Frontal cortex (tissue), 4 donors: Measurements from ENCODE around the gene PDS5A. TPM values are rescaled to one million over a fixed set of nuclear protein-coding genes. Genes with fewer than 3 reads are reported as not detected.
"Not testable (repeated sequence)": the region's sequence is repeated elsewhere in the genome, so short reads cannot be mapped to it uniquely, and the experiment has no call there.

Source experiments
- DNase-seq, 2 donors: peaks; one replicate each; pipeline ENCODE4 v3.0.0; 2012; ENCODE audit warnings: low spot score in 2 of 2
- FAIRE-seq: peaks from 2 replicates; lab custom pipeline; 2012; peaks lifted over from hg19 to GRCh38; lab: Jason Lieb, UNC
- total RNA-seq: library from RNA; depleted of rRNA; stranded (reverse); fragments of >200 nt; gene quantifications from one replicate; pipeline ENCODE4 v1.2.3, GENCODE V29; 2014
- donor health status: control.
- donor health status: control.
- donor health status: control.

The PDS5A gene, protein sequence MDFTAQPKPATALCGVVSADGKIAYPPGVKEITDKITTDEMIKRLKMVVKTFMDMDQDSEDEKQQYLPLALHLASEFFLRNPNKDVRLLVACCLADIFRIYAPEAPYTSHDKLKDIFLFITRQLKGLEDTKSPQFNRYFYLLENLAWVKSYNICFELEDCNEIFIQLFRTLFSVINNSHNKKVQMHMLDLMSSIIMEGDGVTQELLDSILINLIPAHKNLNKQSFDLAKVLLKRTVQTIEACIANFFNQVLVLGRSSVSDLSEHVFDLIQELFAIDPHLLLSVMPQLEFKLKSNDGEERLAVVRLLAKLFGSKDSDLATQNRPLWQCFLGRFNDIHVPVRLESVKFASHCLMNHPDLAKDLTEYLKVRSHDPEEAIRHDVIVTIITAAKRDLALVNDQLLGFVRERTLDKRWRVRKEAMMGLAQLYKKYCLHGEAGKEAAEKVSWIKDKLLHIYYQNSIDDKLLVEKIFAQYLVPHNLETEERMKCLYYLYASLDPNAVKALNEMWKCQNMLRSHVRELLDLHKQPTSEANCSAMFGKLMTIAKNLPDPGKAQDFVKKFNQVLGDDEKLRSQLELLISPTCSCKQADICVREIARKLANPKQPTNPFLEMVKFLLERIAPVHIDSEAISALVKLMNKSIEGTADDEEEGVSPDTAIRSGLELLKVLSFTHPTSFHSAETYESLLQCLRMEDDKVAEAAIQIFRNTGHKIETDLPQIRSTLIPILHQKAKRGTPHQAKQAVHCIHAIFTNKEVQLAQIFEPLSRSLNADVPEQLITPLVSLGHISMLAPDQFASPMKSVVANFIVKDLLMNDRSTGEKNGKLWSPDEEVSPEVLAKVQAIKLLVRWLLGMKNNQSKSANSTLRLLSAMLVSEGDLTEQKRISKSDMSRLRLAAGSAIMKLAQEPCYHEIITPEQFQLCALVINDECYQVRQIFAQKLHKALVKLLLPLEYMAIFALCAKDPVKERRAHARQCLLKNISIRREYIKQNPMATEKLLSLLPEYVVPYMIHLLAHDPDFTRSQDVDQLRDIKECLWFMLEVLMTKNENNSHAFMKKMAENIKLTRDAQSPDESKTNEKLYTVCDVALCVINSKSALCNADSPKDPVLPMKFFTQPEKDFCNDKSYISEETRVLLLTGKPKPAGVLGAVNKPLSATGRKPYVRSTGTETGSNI (N-terminal part only)
- total RNA-seq = 70.9 TPM

DNA sequence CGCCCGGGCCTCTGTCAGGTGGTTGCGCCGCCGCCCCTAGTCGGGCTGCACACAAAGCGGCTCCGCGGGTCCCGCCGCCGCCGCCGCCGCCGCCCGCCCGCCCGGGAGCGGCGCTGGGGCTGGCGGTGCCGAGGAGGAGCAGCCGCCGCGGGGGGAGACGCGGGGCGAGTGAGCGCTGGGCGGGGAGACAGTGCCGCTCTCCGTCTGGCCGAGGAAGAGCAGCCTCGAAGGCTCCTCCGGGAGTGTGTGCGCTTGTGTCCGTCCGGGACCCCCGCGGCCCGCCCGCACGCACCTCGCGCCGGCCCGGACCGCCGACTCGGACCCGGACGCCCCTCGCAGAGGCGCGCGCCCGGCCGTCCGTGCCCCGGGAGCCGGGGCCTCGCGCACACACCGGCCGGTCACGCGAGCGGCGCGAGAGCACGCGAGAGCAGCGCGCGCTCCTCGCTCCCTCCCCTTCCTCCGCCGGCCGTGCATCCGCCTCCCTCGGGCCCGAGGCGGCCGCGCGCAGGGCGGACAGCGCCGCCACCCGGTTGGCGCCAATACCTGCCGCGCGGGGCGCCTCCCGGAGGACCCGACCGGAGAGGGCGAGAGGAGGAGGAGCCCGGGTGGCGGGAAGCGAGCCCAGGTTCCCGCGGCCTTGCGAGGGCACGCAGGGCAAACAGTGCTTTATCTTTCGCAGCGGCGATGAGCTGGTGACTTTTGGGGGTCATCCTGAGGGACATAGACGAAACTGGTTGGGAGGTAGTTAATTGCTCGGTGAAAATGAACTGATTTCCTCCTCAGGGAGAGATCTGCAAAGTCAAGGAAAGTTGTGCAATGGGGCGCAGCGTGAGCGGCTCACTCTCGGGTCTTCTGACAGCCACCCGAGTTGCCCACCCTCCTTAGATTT lies at the start of gene PDS5A:
Gene PDS5A, minus strand, starts transcription at position 423 of the 889 bp plus-strand sequence. CDS start 1,334 bp downstream, outside the sequence.
- DNase-seq (peak; percentile 94), FAIRE-seq (no peak)

DNA sequence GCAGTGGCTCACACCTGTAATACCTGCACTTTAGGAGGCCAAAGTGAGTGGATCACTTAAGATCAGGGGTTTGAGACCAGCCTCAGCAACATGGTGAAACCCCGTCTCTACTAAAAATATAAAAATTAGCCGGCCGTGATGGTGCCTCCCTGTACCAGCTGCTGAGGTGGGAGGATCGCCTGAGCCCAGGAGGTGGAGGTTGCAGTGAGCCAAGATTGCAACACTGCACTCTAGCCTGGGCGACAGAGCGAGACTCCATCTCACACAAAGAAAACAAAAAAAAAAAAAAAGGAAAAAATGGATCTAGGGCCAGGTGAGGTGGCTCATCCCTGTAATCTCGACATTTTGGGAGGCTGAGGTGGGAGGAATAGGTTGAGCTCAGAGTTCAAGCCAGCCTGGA lies 46.3 kb upstream of the PDS5A start:
- not testable (repeated sequence) for DNase-seq

GRCh38 chr4:40021116-40021515 lies 43.4 kb upstream of the PDS5A start:
- FAIRE-seq = not testable (repeated sequence)

More for the DNA sequence above, 46.3 kb upstream of the PDS5A start:
- FAIRE-seq = not testable (repeated sequence)

GRCh38 chr4:40020221-40020620 lies 42.5 kb upstream of the PDS5A start:
- no peak for DNase-seq
- no peak for FAIRE-seq

More at GRCh38 chr4:40021116-40021515, 43.4 kb upstream of the PDS5A start:
- DNase-seq = not testable (repeated sequence)

DNA sequence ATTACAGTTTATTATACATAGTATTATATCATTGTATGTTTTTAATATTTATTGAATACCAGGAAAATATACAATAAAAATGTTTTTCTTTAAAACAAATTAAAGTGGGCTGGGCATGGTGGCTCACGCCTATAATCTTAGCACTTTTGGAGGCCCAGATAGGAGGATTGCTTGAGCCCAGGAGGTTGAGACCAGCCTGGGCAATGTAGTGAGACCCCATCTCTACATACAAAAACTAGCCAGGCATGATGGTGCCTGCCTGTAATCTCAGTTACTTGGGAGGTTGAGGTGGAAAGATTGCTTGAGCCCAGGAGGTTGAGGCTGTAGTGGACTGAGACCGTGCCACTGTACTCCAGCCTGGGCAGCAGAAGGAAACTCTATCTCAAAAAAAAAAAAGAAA lies 38.3 kb upstream of the PDS5A start:
- FAIRE-seq (no peak), DNase-seq (no peak)

GRCh38 chr4:40003986-40004385 lies 26.3 kb upstream of the PDS5A start:
- DNase-seq = no peak
- FAIRE-seq = no peak

DNA sequence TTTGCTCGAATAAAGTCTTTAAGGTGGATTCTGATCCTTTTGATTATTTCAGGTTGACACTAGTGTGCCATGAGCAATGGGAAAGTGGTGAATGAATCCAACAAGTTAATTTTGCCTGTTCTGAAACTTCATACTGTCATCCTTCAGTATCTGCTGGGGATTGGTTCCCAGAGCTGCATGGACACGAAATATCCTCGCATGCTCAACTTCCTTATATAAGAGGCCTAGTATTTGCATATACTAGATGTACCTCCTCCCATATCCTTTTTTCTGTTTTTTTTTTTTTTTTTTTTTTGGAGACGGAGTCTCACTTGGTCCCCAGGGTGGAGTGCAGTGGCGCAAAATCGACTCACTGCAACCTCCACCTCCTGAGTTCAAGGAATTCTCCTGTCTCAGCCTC lies 23.0 kb upstream of the PDS5A start:
- no peak for FAIRE-seq

GRCh38 chr4:39998659-39999345 lies 21.1 kb upstream of the PDS5A start:
- no peak for FAIRE-seq
- no peak for DNase-seq

More for the DNA sequence above, 23.0 kb upstream of the PDS5A start:
- no peak for DNase-seq

DNA sequence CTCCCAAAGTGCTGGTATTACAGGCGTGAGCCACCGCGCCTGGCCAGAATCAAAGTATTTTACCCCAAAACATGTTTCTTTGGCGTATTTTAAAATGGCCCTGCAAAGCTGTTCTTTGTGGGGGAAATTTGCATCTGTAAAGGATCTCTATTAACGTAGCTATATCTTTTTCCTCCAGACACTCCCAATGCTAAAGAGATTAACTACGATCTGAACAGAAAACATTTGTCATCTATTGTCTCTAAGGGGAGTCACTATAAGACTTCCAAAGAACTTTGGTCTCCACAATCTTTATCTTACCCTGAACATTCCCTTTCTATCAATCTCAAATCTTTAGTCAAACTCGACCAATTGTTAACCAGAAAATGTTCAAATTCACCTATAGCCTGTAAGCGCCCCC lies 19.1 kb upstream of the PDS5A start:
- FAIRE-seq = no peak
- DNase-seq = no peak

DNA sequence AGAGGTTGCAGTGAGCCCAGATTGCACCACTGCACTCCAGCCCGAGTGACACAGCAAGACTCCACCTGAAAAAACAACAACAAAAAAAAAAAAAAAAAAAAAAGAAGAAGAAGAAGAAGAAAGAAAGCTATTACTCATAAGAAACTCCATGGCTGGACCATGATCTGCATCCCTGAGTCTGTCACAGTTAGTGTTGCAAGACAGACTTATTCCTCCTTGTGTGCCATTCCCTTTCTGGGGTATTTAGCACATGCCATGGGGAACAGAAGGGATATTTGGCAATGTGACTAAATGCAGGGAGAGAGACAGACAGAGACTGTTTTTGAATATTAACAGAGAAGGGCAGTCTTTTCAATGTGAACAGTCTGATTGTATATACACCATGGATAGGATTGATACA lies 16.7 kb upstream of the PDS5A start:
- no peak for DNase-seq
- no peak for FAIRE-seq

- not testable (repeated sequence) for FAIRE-seq
These were observed 11.7 kb upstream of the PDS5A start for GRCh38 chr4:39989381-39989780.

DNA sequence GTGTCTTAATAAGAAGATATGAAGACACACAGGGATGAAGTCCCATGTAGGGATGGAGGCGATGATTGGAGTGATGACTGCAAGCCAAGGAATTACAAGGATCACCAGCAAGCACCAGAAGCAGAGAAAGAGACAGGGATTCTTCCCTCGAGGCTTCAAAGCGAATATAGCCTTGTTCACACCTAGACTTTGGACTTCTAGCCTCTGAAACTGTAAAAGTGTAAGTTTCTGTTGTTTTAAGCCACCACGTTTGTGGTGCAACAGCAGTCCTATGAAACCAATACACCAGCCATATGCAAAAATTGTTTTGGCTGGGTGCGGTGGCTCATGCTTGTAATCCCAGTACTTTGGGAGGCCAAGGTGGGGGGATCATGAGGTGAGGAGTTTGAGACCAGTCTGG lies 9.8 kb upstream of the PDS5A start:
- no peak for FAIRE-seq
- no peak for DNase-seq

More at GRCh38 chr4:39989381-39989780, 11.7 kb upstream of the PDS5A start:
- DNase-seq = not testable (repeated sequence)

DNA sequence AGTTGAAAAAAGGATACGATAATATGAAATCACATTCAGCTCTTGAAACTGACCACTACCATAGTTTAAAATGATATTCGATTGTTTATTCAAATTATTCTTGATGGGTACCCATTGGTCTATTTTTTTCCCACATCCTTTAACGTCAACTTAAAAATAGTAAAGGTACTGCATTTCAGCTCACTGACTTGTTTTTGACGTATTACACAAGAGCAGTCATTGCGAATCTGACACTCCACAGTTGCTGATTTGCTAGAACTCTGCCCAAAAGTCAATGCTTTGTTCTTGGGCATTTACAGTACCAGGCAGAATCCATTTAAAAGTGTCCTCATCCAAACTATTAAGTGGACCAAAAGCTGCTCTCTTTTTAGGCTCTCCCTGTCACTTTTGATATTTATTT lies 1.2 kb upstream of the PDS5A start:
- FAIRE-seq = no peak
- DNase-seq = no peak

GRCh38 chr4:39978378-39978775 lies 666 bp upstream of the PDS5A start:
- FAIRE-seq = peak; percentile 87
- no peak for DNase-seq

DNA sequence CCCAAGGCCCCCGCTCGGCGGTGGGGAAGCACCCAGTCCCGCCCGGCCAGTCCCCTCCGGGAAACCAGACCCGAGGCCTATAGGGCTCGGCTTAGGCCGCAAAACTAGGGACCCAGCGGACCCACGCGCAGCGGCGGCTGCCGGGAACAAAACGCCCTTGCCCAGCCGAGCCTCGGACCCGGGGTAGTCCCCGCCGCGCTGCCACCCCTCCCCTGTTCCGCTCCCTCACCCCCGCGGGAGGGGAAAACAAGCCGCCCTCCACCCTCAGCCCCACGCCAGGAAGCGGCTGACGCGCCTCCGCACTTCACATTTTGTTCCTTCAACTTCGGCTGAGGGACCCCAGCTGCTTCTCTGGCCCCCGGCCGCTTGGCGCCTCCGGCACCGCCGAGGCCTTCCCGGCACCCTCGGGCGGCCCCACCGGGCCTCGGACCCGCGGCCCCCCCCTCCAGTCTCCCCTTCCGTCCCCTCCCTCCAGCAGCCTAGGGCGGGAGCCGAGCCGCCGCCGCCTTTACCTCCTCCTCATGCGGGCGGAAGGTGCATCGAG lies 694 bp downstream of the PDS5A start:
- FAIRE-seq = no peak
- DNase-seq = peak; percentile 32 to 55

DNA sequence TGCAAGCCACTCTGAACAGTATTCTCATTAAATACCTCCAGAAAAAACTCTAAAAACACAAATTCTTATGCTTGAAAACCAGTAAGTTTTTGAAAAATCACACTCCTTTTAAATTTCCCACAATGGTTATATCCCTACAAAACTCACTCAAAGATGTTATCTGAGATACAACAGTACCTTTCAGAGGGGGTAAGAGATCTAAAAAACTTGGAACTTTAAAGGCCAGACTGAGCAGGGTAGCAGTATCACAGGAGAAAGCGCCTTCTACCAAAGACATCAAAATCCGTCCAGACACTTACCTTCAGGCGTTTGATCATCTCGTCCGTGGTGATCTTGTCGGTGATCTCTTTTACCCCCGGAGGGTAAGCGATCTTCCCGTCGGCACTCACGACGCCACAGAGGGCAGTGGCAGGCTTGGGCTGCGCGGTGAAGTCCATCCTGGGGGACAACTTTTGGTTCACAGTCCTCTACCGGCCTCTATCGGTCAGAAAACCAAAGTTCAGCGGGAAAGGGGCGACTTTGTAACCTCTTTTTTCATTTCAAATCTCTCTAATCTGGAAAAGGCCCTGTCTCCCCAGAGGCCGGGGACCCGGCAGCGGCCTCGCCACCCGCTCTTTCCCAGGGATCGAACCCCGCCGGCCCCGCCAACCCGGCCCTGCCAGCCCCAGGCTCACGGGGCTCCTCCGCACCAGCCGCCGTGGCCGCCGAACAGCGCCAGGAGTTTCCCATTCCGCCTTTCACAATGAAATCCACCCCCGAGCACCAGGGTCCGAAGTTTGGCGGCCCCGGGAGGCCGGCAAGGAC lies 1.4 kb downstream of the PDS5A start:
- no peak for FAIRE-seq
- DNase-seq = peak; percentile 69

DNA sequence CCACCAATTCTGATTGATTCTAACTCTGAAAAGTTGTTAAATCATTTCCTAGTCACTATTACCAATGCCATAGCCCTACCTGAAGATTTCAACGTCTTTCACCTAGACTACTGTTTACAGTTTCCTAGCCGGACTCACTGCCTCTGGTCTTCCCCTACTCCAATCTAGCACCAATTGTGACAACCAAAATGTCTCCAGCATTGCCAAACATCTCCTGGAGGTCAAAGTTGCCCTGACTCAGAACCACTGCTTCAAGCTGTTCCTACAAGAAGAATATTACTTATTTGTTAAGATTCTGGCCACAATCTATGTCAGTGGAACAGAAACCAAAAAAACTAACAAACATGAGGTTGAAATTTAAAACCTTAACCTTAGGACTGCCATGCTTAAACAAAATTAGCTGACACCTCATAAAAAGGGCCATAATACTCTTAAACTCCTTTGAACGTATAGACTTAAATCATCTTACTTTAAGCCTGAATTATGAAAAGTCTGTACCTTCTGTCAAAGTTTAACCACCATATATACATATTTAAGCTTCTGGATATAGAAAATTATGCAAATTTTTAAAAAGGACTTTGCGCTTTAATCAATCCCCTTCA lies 2.1 kb downstream of the PDS5A start:
- FAIRE-seq = no peak
- DNase-seq = no peak
